OCI-LY1 (cell line): ENCODE measurements around the gene MRPL36.

Experiments
- H2AFZ ChIP-seq: fragments of 200-600 bp; sonication (generic), shearing (Covaris generic); 2 replicates; pipeline ENCODE4 v1.6.0; 2014; ENCODE audit warnings: antibody characterized with exemption, mild to moderate bottlenecking, low read length
- H3F3A ChIP-seq: fragments of 200-600 bp; sonication (generic), shearing (Covaris generic); 2 replicates; pipeline ENCODE4 v1.6.0; 2014; ENCODE audit warnings: mild to moderate bottlenecking, antibody characterized with exemption, low read length, moderate library complexity; ENCODE audit not compliant: insufficient read depth
- H3K27ac ChIP-seq: fragments of 200-600 bp; sonication (generic); 2 replicates; pipeline ENCODE4 v1.5.1; 2014; ENCODE audit warnings: low read length, mixed run types, mild to moderate bottlenecking, low read depth; ENCODE audit not compliant: poor library complexity, severe bottlenecking
- H3K27me3 ChIP-seq: fragments of 200-600 bp; sonication (generic); 2 replicates; pipeline ENCODE4 v1.6.0; 2014; ENCODE audit warnings: antibody characterized with exemption, mild to moderate bottlenecking, low read length, moderate library complexity; ENCODE audit not compliant: insufficient read depth
- H3K36me3 ChIP-seq: fragments of 200-600 bp; sonication (generic); 2 replicates; pipeline ENCODE4 v1.6.1; 2014; ENCODE audit warnings: mild to moderate bottlenecking, antibody characterized with exemption, low read length, moderate library complexity, mixed read lengths; ENCODE audit not compliant: insufficient read depth
- H3K4me1 ChIP-seq: fragments of 200-600 bp; sonication (generic); 2 replicates; pipeline ENCODE4 v1.5.1; 2014; ENCODE audit warnings: mild to moderate bottlenecking, low read length, moderate library complexity; ENCODE audit not compliant: insufficient read depth, severe bottlenecking
- H3K4me2 ChIP-seq: fragments of 200-600 bp; sonication (generic), shearing (Covaris generic); 2 replicates; pipeline ENCODE4 v1.6.1; 2014; ENCODE audit warnings: low read length
- H3K4me3 ChIP-seq: fragments of 200-600 bp; sonication (generic); 2 replicates; pipeline ENCODE4 v1.5.1; 2014; ENCODE audit warnings: low read length, low read depth, mild to moderate bottlenecking, mixed read lengths; ENCODE audit not compliant: poor library complexity, severe bottlenecking
- H3K79me2 ChIP-seq: fragments of 200-600 bp; shearing (Covaris generic); 2 replicates; pipeline ENCODE4 v1.6.1; 2016; ENCODE audit warnings: mixed run types, low read length, mixed read lengths; ENCODE audit not compliant: insufficient read depth
- H3K9ac ChIP-seq: fragments of 200-600 bp; sonication (generic), shearing (Covaris generic); 2 replicates; pipeline ENCODE4 v1.6.1; 2014; ENCODE audit warnings: mild to moderate bottlenecking, low read length, mixed read lengths
- H3K9me2 ChIP-seq: fragments of 200-600 bp; sonication (generic), shearing (Covaris generic); 2 replicates; pipeline ENCODE4 v1.6.1; 2014; ENCODE audit warnings: low read depth, mild to moderate bottlenecking, low read length, mixed read lengths
- H3K9me3 ChIP-seq: fragments of 200-600 bp; shearing (Covaris generic); 2 replicates; pipeline ENCODE4 v1.6.1; 2014; ENCODE audit warnings: low read length, mixed read lengths
- H4K20me1 ChIP-seq: fragments of 200-600 bp; sonication (generic), shearing (Covaris generic); 2 replicates; pipeline ENCODE4 v1.6.0; 2016; ENCODE audit warnings: mild to moderate bottlenecking, low read length; ENCODE audit not compliant: insufficient read depth
- EZH2 ChIP-seq: fragments of 200-600 bp; sonication (generic), shearing (Covaris generic); IDR thresholded peaks from 2 replicates; pipeline ENCODE4 v1.8.0; 2017; ENCODE audit warnings: borderline replicate concordance, mixed run types, mild to moderate bottlenecking, antibody characterized with exemption, low read length, moderate library complexity, mixed read lengths
- TF ChIP-seq, protein P1 (sequence below): fragments of 200-600 bp; sonication (generic), shearing (Covaris generic); IDR thresholded peaks from 2 replicates; pipeline ENCODE4 v1.5.1; 2017; ENCODE audit warnings: mild to moderate bottlenecking, antibody characterized with exemption, low read length, moderate library complexity, mixed read lengths

MRPL36 gene

DNA sequence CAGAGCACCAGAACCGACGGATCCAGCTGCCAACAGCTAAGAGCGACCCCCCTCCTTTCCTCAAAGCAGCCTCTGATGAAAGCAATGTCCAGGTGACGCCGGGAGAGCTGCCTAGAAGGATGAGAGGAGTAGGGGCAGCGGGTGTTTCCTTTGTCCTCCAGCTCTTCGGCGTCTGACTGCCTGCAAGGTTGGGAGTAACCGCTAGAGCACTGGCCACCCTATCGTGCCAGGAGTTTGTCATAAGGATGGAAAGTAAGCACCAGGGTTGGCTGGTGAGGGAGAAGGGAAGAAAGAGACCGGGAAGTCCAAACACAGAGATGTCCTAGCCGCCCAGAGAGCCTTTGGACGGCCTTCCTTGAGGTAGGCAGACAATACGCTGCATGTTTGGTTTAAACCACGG is 10.8 kb downstream of the MRPL36 start:
- H3K79me2 ChIP-seq, result no peaks in the 10 kb centered on the region
- H3F3A ChIP-seq, result no peaks in the 10 kb centered on the region
- TF ChIP-seq, protein P1, sequence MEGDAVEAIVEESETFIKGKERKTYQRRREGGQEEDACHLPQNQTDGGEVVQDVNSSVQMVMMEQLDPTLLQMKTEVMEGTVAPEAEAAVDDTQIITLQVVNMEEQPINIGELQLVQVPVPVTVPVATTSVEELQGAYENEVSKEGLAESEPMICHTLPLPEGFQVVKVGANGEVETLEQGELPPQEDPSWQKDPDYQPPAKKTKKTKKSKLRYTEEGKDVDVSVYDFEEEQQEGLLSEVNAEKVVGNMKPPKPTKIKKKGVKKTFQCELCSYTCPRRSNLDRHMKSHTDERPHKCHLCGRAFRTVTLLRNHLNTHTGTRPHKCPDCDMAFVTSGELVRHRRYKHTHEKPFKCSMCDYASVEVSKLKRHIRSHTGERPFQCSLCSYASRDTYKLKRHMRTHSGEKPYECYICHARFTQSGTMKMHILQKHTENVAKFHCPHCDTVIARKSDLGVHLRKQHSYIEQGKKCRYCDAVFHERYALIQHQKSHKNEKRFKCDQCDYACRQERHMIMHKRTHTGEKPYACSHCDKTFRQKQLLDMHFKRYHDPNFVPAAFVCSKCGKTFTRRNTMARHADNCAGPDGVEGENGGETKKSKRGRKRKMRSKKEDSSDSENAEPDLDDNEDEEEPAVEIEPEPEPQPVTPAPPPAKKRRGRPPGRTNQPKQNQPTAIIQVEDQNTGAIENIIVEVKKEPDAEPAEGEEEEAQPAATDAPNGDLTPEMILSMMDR, result no peak
- TF ChIP-seq EZH2, result no peak
- H3K36me3 ChIP-seq, result no peaks in the 10 kb centered on the region
- H3K9me3 ChIP-seq, result no peaks in the 10 kb centered on the region
- no peak overlapping the region for H3K4me2 ChIP-seq
- peaks cover 38% of the 10 kb centered on the region for H3K4me1 ChIP-seq
- H4K20me1 ChIP-seq, result no peaks in the 10 kb centered on the region
- H3K9ac ChIP-seq, result no peak overlapping the region
- H2AFZ ChIP-seq, result no peak overlapping the region
- no peak overlapping the region for H3K4me3 ChIP-seq
- no peak overlapping the region for H3K27ac ChIP-seq
- H3K27me3 ChIP-seq, result no peaks in the 10 kb centered on the region; the same call in 1 of the 2 replicates
- no peaks in the 10 kb centered on the region for H3K9me2 ChIP-seq

GRCh38 chr5:1788200-1788599 is 11.4 kb downstream of the MRPL36 start:
- Histone ChIP-seq H3K9me3 (no peaks in the 10 kb centered on the region), H4K20me1 (no peaks in the 10 kb centered on the region), H3F3A (no peaks in the 10 kb centered on the region), H3K9me2 (no peaks in the 10 kb centered on the region), H3K36me3 (no peaks in the 10 kb centered on the region), H2AFZ (no peak overlapping the region), H3K79me2 (no peaks in the 10 kb centered on the region), H3K9ac (no peak overlapping the region), H3K4me1 (peaks cover 38% of the 10 kb centered on the region), H3K4me3 (no peak overlapping the region), H3K4me2 (no peak overlapping the region), H3K27ac (no peak overlapping the region), H3K27me3 (no peaks in the 10 kb centered on the region; the same call in 1 of the 2 replicates)
- TF ChIP-seq, protein P1, result no peak
- TF ChIP-seq EZH2, result no peak

- Histone ChIP-seq H4K20me1 (no peaks in the 10 kb centered on the region), H3K9me2 (no peaks in the 10 kb centered on the region), H3K27ac (no peak overlapping the region), H3K9me3 (no peaks in the 10 kb centered on the region), H3K79me2 (no peaks in the 10 kb centered on the region), H3K4me3 (no peak overlapping the region), H3K36me3 (no peaks in the 10 kb centered on the region), H3K4me2 (no peak overlapping the region), H2AFZ (no peak overlapping the region), H3F3A (no peaks in the 10 kb centered on the region), H3K27me3 (no peaks in the 10 kb centered on the region; the same call in 1 of the 2 replicates), H3K9ac (no peak overlapping the region), H3K4me1 (peaks cover 38% of the 10 kb centered on the region)
- TF ChIP-seq EZH2, result no peak
- TF ChIP-seq, protein P1, result no peak
These were observed 12.1 kb downstream of the MRPL36 start for GRCh38 chr5:1787472-1788047.
